K562 (cell line): ENCODE data around the gene LPGAT1. TPM values are rescaled to one million over a fixed set of nuclear protein-coding genes. Genes with fewer than 3 reads are reported as not detected.

Experiments
- FOXJ2 ChIP-seq: fragments of 200-800 bp; sonication (Bioruptor generic); IDR thresholded peaks from 2 replicates; pipeline ENCODE4 v1.6.1; 2016; ENCODE audit warnings: missing genetic modification characterization, missing compliant biosample characterization
- SOX6 ChIP-seq: fragments of 450-650 bp; IDR thresholded peaks from 2 replicates; pipeline ENCODE4 v1.6.1; 2014; ENCODE audit warnings: mild to moderate bottlenecking
- TCF7 ChIP-seq: sonication (generic); IDR thresholded peaks from 2 replicates; pipeline ENCODE4 v1.6.1; 2016; ENCODE audit warnings: antibody characterized with exemption, borderline replicate concordance
- TRIM28 ChIP-seq: fragments of 450-650 bp; IDR thresholded peaks from 2 replicates; pipeline ENCODE4 v1.6.1; 2017
- UBTF ChIP-seq, 2 experiments: IDR thresholded peaks; 2 replicates each; pipeline ENCODE4 v1.6.1; 2012; ENCODE audit warnings: improper control_type of control experiment in 2 of 2, low read depth in 2 of 2, low read length in 2 of 2, borderline replicate concordance in 1 of 2
- polyA plus RNA-seq, 8 experiments: library from polyadenylated mRNA; depleted of rRNA in 4 of 8; stranded (reverse) in 5 of 8; unstranded in 3 of 8; fragments of >200 nt; fragmentation: Nextera tagmentation in 2 of 8; fragmentation: Illumina TruSeq in 1 of 8; extraction: Ambion mirVana in 2 of 8; extraction: Trizol in 1 of 8; gene quantifications; 2 replicates each; pipeline versions ENCODE4 v1.2.1 to v1.2.3, GENCODE V29; 2011 to 2014; ENCODE audit warnings: inconsistent platforms in 1 of 8, missing spikeins in 1 of 8
- total RNA-seq, 7 experiments: library from RNA; depleted of rRNA in 6 of 7; stranded (reverse); fragments of >200 nt in 6 of 7; fragmentation: Illumina TruSeq in 2 of 7; extraction: Trizol in 2 of 7; gene quantifications; 2 replicates each; pipeline versions ENCODE4 v1.2.1 to v1.2.3, GENCODE V29; 2011 to 2021; ENCODE audit warnings: low replicate concordance in 1 of 7
- TF ChIP-seq, protein P1 (sequence below), 2 experiments: fragments of 200-800 bp in 1 of 2; sonication (Bioruptor generic) in 1 of 2; sonication (generic) in 1 of 2; formaldehyde crosslinking in 1 of 2; IDR thresholded peaks in 1 of 2; conservative IDR thresholded peaks in 1 of 2; 2 replicates each; pipeline versions ENCODE4 v1.5.0 to v1.6.1; 2016 to 2020; ENCODE audit warnings: missing compliant biosample characterization in 1 of 2, missing genetic modification characterization in 1 of 2, missing genetic modification reagents in 1 of 2
- TF ChIP-seq, protein P2 (sequence below): fragments of 450-650 bp; IDR thresholded peaks from 2 replicates; pipeline ENCODE4 v1.6.1; 2016; ENCODE audit warnings: mild to moderate bottlenecking, moderate library complexity

Gene LPGAT1
- total and polyA plus RNA-seq, 9 of the 15 experiments (the other 6 are each of a cell fraction or from before 2014, with no cell fraction given): 5.7 to 31.4 (median 16.3) TPM

- TF ChIP-seq UBTF (IDR thresholded peaks at IDR 0.05; ENCODE audit: borderline replicate concordance in 1 of 2, low read depth in 2 of 2, low read length in 2 of 2) (0 out of 4 replicates have a peak, but pooled peaks of 1 of the 2 experiments have one; percentile 33), TCF7 (no peak), FOXJ2 (no peak), SOX6 (peak; percentile 82), TRIM28 (peak; percentile 78; the same call in 1 of the 2 replicates)
- TF ChIP-seq, protein P1, sequence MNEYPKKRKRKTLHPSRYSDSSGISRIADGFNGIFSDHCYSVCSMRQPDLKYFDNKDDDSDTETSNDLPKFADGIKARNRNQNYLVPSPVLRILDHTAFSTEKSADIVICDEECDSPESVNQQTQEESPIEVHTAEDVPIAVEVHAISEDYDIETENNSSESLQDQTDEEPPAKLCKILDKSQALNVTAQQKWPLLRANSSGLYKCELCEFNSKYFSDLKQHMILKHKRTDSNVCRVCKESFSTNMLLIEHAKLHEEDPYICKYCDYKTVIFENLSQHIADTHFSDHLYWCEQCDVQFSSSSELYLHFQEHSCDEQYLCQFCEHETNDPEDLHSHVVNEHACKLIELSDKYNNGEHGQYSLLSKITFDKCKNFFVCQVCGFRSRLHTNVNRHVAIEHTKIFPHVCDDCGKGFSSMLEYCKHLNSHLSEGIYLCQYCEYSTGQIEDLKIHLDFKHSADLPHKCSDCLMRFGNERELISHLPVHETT (CRISPR knock-in tag; conservative IDR thresholded peaks at IDR 0.05 in 1 of 2, IDR thresholded peaks at IDR 0.05 in 1 of 2): peak in 1 of 2 experiments; percentile 51; a peak in 1 of 4 replicates
- TF ChIP-seq, protein P2, sequence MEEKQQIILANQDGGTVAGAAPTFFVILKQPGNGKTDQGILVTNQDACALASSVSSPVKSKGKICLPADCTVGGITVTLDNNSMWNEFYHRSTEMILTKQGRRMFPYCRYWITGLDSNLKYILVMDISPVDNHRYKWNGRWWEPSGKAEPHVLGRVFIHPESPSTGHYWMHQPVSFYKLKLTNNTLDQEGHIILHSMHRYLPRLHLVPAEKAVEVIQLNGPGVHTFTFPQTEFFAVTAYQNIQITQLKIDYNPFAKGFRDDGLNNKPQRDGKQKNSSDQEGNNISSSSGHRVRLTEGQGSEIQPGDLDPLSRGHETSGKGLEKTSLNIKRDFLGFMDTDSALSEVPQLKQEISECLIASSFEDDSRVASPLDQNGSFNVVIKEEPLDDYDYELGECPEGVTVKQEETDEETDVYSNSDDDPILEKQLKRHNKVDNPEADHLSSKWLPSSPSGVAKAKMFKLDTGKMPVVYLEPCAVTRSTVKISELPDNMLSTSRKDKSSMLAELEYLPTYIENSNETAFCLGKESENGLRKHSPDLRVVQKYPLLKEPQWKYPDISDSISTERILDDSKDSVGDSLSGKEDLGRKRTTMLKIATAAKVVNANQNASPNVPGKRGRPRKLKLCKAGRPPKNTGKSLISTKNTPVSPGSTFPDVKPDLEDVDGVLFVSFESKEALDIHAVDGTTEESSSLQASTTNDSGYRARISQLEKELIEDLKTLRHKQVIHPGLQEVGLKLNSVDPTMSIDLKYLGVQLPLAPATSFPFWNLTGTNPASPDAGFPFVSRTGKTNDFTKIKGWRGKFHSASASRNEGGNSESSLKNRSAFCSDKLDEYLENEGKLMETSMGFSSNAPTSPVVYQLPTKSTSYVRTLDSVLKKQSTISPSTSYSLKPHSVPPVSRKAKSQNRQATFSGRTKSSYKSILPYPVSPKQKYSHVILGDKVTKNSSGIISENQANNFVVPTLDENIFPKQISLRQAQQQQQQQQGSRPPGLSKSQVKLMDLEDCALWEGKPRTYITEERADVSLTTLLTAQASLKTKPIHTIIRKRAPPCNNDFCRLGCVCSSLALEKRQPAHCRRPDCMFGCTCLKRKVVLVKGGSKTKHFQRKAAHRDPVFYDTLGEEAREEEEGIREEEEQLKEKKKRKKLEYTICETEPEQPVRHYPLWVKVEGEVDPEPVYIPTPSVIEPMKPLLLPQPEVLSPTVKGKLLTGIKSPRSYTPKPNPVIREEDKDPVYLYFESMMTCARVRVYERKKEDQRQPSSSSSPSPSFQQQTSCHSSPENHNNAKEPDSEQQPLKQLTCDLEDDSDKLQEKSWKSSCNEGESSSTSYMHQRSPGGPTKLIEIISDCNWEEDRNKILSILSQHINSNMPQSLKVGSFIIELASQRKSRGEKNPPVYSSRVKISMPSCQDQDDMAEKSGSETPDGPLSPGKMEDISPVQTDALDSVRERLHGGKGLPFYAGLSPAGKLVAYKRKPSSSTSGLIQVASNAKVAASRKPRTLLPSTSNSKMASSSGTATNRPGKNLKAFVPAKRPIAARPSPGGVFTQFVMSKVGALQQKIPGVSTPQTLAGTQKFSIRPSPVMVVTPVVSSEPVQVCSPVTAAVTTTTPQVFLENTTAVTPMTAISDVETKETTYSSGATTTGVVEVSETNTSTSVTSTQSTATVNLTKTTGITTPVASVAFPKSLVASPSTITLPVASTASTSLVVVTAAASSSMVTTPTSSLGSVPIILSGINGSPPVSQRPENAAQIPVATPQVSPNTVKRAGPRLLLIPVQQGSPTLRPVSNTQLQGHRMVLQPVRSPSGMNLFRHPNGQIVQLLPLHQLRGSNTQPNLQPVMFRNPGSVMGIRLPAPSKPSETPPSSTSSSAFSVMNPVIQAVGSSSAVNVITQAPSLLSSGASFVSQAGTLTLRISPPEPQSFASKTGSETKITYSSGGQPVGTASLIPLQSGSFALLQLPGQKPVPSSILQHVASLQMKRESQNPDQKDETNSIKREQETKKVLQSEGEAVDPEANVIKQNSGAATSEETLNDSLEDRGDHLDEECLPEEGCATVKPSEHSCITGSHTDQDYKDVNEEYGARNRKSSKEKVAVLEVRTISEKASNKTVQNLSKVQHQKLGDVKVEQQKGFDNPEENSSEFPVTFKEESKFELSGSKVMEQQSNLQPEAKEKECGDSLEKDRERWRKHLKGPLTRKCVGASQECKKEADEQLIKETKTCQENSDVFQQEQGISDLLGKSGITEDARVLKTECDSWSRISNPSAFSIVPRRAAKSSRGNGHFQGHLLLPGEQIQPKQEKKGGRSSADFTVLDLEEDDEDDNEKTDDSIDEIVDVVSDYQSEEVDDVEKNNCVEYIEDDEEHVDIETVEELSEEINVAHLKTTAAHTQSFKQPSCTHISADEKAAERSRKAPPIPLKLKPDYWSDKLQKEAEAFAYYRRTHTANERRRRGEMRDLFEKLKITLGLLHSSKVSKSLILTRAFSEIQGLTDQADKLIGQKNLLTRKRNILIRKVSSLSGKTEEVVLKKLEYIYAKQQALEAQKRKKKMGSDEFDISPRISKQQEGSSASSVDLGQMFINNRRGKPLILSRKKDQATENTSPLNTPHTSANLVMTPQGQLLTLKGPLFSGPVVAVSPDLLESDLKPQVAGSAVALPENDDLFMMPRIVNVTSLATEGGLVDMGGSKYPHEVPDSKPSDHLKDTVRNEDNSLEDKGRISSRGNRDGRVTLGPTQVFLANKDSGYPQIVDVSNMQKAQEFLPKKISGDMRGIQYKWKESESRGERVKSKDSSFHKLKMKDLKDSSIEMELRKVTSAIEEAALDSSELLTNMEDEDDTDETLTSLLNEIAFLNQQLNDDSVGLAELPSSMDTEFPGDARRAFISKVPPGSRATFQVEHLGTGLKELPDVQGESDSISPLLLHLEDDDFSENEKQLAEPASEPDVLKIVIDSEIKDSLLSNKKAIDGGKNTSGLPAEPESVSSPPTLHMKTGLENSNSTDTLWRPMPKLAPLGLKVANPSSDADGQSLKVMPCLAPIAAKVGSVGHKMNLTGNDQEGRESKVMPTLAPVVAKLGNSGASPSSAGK: peak; percentile 19; the same call in 1 of the 2 replicates
Measured at GRCh38 chr1:211722277-211723175, 108.0 kb downstream of the LPGAT1 start (continued).
